B cell (primary cell): Measurements from ENCODE around the gene B4GALNT4.

Experiments used
- EZH2 ChIP-seq: IDR thresholded peaks from 2 replicates; pipeline ENCODE4 v1.6.1; 2012; ENCODE audit warnings: borderline replicate concordance, low read depth, mild to moderate bottlenecking, moderate library complexity, low read length; ENCODE audit not compliant: insufficient read depth, poor library complexity, severe bottlenecking
- TF ChIP-seq, protein P1 (sequence below): fragments of 200-600 bp; IDR thresholded peaks from one replicate; pipeline ENCODE4 v1.8.0; 2022; ENCODE audit warnings: antibody characterized with exemption, mild to moderate bottlenecking

DNA sequence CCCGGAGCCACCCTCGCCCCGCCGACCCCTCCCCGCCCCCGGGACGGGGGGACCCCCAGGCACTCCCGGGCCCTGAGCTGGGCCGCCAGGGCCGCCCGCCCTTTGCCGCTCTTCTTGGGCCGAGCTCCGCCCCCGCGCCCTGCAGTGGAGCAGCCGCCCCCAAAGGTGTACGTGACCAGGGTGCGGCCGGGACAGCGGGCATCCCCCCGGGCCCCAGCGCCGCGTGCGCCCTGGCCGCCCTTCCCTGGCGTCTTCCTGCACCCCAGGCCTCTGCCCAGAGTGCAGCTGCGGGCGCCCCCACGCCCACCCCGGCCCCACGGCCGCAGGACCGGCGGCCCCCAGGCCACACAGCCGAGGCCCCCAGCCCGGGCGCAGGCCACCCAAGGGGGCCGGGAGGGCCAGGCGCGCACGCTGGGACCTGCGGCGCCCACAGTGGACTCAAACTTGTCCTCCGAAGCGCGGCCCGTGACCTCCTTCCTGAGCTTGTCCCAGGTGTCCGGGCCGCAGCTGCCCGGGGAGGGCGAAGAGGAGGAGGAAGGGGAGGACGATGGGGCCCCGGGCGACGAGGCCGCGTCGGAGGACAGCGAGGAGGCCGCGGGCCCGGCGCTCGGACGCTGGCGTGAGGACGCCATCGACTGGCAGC is 7.4 kb downstream of the B4GALNT4 start:
- TF ChIP-seq, protein P1, sequence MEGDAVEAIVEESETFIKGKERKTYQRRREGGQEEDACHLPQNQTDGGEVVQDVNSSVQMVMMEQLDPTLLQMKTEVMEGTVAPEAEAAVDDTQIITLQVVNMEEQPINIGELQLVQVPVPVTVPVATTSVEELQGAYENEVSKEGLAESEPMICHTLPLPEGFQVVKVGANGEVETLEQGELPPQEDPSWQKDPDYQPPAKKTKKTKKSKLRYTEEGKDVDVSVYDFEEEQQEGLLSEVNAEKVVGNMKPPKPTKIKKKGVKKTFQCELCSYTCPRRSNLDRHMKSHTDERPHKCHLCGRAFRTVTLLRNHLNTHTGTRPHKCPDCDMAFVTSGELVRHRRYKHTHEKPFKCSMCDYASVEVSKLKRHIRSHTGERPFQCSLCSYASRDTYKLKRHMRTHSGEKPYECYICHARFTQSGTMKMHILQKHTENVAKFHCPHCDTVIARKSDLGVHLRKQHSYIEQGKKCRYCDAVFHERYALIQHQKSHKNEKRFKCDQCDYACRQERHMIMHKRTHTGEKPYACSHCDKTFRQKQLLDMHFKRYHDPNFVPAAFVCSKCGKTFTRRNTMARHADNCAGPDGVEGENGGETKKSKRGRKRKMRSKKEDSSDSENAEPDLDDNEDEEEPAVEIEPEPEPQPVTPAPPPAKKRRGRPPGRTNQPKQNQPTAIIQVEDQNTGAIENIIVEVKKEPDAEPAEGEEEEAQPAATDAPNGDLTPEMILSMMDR: no peak
- TF ChIP-seq EZH2: no peak
